ENCODE measurements around the gene RELA. TPM values are rescaled to one million over a fixed set of nuclear protein-coding genes. Genes with fewer than 3 reads are reported as not detected.

RELA gene
- total RNA-seq, 6 donors from 2014 or later = 42.9 to 86.8 (median 58.7) TPM

- no peaks in the 10 kb centered on the region for H3K27me3 ChIP-seq
- TF ChIP-seq POLR2AphosphoS5 (IDR thresholded peaks at IDR 0.05) (no peak), POLR2A (IDR thresholded peaks at IDR 0.05) (no peak), EP300 (IDR thresholded peaks at IDR 0.05) (no peak), CTCF (IDR thresholded peaks at IDR 0.05) (no peak)
- H3K4me3 ChIP-seq = no peak overlapping the region
- 94 to 95% methylated on average over 11 to 23 of the region's 29 CpGs for WGBS, 2 donors
- H3K27ac ChIP-seq = no peak overlapping the region
- ATAC-seq (ENCODE audit: low FRiP score in 2 of 2) = no peak
- DNase-seq = peak in 1 of 2 donors; percentile 85
- H3K36me3 ChIP-seq = peaks cover 26 to 71% (median 58%) of the 10 kb centered on the region in 4 donors
- H3K4me1 ChIP-seq = peaks cover 13 to 29% (median 16%) of the 10 kb centered on the region in 4 donors
- H3K9me3 ChIP-seq = no peaks in the 10 kb centered on the region
These were observed 43.3 kb downstream of the RELA start for GRCh38 chr11:65619281-65619928.

DNA sequence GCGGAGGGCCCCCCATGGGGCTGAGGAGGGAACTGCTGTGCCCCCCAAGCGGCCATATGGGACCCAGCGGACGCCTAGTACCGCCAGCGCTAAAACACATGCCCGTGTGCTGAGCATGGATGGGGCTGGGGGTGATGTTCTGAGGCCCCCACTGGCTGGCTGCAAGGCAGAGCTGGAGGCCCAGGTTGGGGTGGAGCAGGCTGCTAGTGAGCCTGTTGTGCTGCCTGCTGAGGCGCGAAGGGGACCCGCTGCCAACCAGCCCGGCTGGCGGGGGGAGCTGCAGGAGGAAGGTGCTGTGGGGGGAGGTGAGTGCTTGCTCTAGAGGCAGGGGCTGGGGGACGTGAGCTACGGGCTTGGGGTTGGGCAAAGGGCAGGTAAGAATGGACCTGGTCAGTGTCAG lies 44.0 kb downstream of the RELA start:
- DNase-seq (peak in 1 of 2 donors; percentile 70), ATAC-seq (ENCODE audit: low FRiP score in 2 of 2) (no peak)
- Histone ChIP-seq H3K27me3 (no peaks in the 10 kb centered on the region), H3K4me3 (no peak overlapping the region), H3K27ac (no peak overlapping the region), H3K4me1 (peaks cover 13 to 29% (median 16%) of the 10 kb centered on the region in 4 donors), H3K36me3 (peaks cover 21 to 65% (median 51%) of the 10 kb centered on the region in 4 donors), H3K9me3 (no peaks in the 10 kb centered on the region)
- 90 to 92% methylated on average over 7 to 13 of the region's 14 CpGs for WGBS, 2 donors
- TF ChIP-seq POLR2AphosphoS5 (IDR thresholded peaks at IDR 0.05) (no peak), CTCF (IDR thresholded peaks at IDR 0.05) (no peak), POLR2A (IDR thresholded peaks at IDR 0.05) (no peak), EP300 (IDR thresholded peaks at IDR 0.05) (no peak)

DNA sequence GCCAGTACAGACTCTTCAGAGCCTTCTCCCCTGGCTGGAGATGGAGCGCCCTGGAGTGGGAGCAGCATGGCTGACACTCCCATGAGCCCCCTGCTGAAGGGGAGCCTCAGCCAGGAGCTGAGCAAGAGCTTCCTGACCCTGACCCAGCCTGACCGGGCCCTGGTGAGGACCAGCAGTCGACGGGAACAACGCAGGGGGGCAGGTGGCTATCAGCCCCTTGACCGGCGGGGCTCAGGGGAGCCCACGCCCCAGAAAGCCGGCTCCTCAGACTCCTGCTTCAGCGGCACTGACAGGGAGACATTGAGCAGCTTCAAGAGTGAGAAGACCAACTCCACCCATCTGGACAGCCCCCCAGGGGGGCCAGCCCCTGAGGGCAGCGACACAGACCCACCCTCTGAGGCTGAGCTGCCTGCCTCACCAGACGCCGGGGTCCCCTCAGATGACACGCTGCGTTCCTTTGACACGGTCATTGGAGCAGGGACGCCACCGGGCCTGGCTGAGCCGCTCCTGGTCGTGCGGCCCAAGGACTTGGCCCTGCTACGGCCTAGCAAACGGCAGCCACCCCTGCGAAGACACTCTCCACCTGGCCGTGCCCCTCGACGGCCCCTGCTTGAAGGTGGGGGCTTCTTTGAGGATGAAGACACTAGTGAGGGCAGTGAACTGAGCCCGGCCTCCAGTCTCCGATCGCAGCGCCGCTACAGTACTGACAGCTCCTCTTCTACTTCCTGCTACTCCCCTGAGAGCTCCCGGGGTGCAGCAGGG lies 44.5 kb downstream of the RELA start:
- H3K36me3 ChIP-seq = peaks cover 21 to 59% (median 48%) of the 10 kb centered on the region in 4 donors
- ATAC-seq (ENCODE audit: low FRiP score in 2 of 2) = no peak

GRCh38 chr11:65617136-65617850 lies 45.4 kb downstream of the RELA start:
- DNase-seq (no peak), ATAC-seq (ENCODE audit: low FRiP score in 2 of 2) (no peak)
- Histone ChIP-seq H3K4me1 (peaks cover 24 to 44% (median 29%) of the 10 kb centered on the region in 4 donors), H3K4me3 (peak overlapping the region in 1 of 4 donors; percentile 99), H3K9me3 (no peaks in the 10 kb centered on the region), H3K27ac (peak overlapping the region in 1 of 4 donors; percentile 95), H3K36me3 (peaks cover 21 to 59% (median 45%) of the 10 kb centered on the region in 4 donors), H3K27me3 (no peaks in the 10 kb centered on the region)
- 88 to 94% methylated on average over 8 to 17 of the region's 17 CpGs for whole genome bisulfite sequencing, 2 donors
- no peak for TF ChIP-seq CTCF (IDR thresholded peaks at IDR 0.05)
- TF ChIP-seq EP300 (IDR thresholded peaks at IDR 0.05) = no peak
- TF ChIP-seq POLR2A (IDR thresholded peaks at IDR 0.05) = no peak
- no peak for TF ChIP-seq POLR2AphosphoS5 (IDR thresholded peaks at IDR 0.05)

More for the DNA sequence above, 44.5 kb downstream of the RELA start:
- H3K4me1 ChIP-seq = peaks cover 15 to 35% (median 20%) of the 10 kb centered on the region in 4 donors
- no peak overlapping the region for H3K4me3 ChIP-seq
- H3K9me3 ChIP-seq = no peaks in the 10 kb centered on the region
- H3K27ac ChIP-seq = no peak overlapping the region
- 94 to 100% methylated on average over 1 to 28 of the region's 33 CpGs for WGBS, 2 donors
- H3K27me3 ChIP-seq = no peaks in the 10 kb centered on the region
- TF ChIP-seq POLR2AphosphoS5 (IDR thresholded peaks at IDR 0.05) = no peak
- no peak for TF ChIP-seq CTCF (IDR thresholded peaks at IDR 0.05)
- no peak for TF ChIP-seq POLR2A (IDR thresholded peaks at IDR 0.05)
- no peak for TF ChIP-seq EP300 (IDR thresholded peaks at IDR 0.05)
- DNase-seq = peak in 1 of 2 donors; percentile 79

Measured in upper lobe of left lung (tissue), 6 donors.